Measurements from ENCODE around the gene UBE2O.

UBE2O gene

DNA sequence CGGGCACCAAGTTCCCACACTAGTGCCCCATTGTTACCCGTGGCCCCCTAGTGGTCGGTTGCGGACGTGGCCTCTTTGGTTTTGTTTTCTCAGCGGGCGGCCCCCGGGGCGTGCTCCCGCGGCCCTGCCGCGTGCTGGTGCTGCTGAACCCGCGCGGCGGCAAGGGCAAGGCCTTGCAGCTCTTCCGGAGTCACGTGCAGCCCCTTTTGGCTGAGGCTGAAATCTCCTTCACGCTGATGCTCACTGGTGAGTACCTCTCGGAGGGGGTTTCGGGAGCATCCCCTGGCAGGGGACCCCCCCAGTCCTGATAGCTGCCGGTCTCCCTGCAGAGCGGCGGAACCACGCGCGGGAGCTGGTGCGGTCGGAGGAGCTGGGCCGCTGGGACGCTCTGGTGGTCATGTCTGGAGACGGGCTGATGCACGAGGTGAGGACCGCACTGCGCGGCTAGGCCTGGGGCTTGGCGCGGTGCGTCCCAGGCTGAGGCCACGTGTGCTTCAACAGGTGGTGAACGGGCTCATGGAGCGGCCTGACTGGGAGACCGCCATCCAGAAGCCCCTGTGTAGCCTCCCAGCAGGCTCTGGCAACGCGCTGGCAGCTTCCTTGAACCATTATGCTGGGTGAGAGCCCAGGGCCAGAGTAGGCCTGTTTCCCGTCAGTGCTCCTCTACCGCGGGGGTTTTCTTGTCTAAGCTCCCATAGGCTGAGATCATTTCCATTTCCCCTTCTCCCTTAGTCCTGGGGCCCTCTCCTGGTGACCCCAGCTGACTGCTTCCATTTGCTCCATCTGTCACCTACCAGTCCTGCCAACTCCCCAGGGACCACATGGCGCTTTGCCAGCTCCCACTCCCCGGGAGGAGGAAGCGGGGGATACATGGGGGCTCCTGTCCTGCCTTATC, 66.8 kb downstream of the UBE2O start:
- no peak for DNase-seq

DNA sequence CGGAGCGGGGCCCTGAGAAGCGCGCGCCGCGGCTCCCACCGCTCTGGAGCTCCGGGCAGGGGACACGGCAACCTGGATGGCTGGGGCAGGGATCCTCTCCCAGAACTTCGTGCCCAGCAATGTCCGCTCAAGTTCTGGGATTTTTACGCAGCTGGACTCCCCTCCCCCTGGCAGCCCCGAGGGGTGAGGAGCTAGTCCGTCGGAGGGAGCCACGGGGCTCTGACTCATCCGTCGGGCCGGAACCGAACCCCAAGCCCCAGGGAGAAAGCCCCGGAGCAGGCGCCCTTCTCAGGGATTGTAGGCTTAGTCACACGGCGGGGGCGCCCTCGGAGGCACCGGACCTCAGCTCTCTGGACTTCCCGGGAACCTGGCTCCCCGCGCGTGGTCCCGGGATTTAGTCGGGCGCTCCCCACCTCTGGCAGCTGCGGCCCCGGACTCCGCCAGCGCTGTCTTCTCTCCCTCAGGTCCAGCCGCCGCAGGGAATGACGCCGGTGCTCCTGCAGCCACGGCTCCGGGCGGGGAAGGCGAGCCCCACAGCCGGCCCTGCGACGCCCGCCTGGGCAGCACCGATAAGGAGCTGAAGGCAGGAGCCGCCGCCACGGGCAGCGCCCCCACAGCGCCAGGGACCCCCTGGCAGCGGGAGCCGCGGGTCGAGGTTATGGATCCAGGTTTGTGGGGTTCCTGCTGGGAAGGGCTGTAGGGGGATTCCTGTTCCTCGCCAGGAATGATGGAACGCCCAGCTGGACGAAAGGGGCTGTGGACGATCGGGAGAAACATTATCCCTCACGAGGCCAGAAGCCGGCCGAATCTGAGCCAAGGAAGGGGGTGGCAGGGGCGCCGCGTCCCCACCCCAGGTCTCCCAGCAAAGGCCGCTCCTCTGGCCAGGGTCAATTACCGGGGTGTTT, 67.7 kb downstream of the UBE2O start:
- DNase-seq: no peak

DNA sequence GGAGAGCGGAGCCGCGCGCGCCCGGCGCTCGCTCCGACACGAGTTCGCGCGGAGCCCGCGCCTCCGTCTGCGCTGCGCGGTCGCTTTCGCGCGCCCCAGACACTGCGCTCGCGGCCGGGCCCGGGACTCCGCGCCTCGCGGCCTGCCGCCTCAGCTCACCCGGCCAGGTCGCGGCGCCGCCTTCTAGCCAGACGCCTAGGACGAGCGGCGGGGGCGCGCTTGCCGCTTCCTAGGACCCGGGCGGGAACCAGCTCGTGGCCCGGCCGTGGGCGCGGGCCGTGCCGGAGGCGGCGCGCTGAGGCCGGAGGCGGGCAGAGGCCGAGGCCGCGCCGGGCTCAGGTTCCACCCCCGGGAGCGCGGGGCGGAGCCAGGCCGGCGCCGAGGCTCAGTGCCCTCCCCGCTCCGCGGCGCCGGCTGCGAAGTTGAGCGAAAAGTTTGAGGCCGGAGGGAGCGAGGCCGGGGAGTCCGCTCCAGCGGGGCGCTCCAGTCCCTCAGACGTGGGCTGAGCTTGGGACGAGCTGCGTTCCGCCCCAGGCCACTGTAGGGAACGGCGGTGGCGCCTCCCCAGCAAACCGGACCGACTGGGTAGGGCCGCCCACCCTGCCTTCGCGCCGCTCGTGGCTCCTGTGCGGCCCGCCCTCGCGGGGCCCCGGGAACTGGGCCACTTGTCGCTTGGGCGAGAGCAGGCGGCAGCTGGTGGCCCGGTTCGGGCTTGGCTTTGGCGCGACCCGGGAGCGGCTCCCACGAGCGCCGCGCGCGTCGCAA, 68.5 kb downstream of the UBE2O start, which contains the start of gene SPHK1:
Gene SPHK1, plus strand, starts transcription at position 388 of the 765 bp plus-strand sequence. CDS start 1,036 bp downstream, outside the sequence.
- DNase-seq: no peak

- DNase-seq: no peak
These were observed 69.3 kb downstream of the UBE2O start for GRCh38 chr17:76383546-76384221.

DNA sequence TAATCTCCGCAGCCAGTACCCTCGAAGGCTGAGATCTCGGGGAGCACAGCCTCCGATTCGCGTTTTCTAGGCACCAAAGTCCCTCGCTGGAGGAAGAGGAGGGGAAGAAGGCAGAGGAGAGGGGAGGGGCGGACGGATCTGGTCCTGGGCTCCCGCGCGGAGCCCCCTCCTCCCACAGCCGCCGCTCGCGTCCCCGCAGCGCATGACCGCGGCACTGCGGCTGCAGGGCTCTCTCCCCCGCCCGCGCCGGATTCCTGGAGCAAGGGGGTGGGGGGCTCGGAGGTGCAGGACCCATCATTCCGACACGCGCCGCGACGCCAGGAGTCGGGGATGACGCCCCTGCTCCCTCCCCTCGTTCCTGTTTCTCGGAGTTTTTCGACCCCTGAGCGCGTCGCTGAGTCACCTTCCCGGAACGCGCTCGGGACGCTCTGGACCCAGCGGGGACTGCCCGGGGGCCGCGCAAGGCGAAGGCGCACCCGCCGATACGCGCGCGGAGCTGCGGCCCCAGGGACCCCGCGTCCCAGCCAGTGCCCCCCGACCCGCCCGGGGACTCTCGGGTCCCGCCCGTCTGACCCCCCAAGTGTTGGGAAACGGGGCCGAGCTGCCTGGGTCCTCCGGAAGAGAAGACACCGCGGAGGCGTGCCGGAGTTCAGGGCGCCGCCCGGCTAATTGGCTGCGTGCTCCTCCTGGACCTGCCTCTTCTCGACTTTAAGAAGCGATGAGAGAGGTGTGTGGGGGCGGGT, 70.0 kb downstream of the UBE2O start:
- no peak for DNase-seq

DNA sequence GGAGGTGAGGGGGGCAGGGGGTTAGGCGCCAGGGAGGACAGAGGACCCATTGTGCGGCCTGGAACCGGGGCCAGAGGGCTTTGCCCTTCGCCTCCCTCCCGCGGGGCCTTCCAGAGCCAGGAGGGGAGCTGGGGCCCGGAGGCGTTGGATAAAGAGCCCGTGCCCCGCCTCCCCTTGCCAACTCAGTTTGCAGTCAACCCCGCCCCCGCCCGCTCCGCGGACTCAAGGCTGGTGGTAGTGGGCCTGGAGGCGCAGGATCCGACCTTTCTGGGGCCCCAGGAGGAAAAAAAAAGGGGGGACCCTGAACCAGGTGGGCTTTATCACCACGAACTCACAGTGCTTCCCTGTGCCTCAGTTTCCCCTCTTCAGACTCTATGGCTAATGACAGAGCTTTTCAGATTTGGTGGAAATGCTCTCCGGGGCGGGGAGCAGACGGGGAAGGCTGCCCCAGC, 70.6 kb downstream of the UBE2O start:
- no peak for DNase-seq

DNA sequence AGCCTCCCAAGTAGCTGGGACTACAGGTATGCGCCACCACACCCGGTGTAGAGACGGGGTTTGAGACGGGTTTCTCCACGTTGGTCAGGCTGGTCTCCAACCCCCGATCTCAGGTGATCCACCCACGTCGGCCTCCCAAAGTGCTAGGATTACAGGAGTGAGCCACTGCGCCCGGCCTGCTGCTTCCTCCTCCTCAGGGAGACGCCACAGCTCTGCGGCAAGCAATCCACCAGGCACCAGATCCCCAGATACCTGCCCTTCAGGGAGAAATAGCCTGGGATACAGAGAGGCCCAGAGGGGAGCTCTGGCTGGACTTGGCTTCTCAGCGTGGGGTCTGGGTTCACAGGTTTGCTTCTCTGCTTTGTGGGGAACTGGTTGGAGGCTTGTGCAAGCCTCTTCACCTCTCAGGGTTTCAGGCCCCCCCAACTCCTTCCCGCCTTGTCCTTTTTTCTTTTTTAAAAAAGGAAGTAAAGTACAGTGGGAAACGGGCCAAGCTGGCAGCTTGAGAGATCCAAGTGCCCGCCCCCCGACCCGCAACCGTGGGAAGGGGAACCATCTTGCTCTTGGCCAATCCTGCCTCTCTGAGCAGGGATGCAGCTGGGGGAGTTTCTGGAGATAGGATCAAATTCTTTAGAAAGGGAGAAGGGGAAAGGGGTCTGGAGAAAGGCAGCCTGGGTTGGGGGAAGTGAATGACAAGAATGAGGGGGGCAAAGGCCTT, 71.2 kb downstream of the UBE2O start:
- no peak for DNase-seq

- DNase-seq: no peak
These were observed 73.1 kb downstream of the UBE2O start for GRCh38 chr17:76379646-76380376.

DNA sequence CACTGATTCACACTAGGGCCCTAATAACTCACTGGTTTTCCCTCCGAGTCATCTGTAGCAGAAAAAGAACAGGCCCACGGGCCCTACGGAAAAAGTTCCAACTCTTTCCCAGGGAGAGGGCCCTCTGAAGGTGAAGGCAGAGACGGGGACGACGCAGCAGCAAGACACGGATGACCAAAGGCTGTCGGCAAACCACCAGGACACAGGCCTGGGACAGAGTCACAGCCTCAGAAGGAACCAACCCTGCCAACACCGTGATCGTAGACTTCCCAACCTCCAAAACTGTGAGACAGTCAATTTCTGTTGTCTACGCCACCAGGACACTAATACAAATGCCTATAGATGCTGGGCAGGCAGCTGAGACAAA, 73.7 kb downstream of the UBE2O start:
- no peak for DNase-seq

GRCh38 chr17:76378548-76379274, 74.2 kb downstream of the UBE2O start:
- DNase-seq: no peak

- DNase-seq: no peak
These were observed 76.4 kb downstream of the UBE2O start for GRCh38 chr17:76376318-76377133.

DNA sequence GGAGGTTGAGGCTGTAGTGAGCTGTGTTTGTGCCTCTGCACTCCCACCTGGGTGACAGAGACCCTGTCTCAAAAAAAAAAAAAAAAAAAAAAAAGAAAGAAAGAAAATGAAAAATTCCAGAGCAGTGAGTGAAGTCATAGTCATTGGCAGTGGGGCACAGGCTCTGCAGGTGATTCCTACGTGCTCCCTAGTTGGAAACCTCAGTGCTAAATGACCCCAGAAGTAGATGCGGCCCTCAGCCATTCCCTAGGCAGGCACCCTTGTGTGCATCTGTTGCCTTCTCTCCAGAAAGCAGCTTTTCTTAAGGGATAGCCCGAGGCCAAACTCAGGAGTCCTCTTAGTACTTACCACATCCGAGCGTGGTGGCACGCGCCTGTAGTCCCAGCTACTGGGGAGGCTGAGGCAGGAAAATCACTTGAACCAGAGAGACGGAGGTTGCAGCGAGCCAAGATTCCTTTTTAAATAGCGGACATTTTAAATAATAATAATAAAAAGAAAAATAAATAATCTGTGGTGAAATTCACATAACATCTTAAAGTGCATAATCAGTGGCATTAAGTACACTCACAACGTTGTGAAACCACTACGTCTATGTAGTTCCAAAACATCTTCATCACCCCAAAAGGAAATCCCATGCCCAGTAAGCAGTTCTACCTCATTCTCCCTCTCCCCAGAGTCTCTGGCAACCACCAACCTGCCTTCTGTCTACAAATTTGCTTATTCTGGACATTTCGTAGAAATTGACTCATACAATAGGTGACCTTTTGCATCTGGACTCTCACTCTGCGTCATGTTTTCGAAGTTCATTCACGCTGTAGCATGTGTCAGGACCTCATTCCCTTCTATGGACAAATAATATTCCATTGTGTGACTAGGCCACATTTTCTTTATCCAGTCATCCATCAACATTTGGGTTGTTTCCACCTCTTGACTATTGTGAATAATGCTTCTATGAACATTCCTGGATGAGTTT, 81.0 kb downstream of the UBE2O start:
- DNase-seq: no peak

GRCh38 chr17:76370261-76370993, 82.5 kb downstream of the UBE2O start:
- DNase-seq: no peak

GRCh38 chr17:76369804-76370203, 83.1 kb downstream of the UBE2O start:
- peak; percentile 28 for DNase-seq

GRCh38 chr17:76369379-76369778, 83.6 kb downstream of the UBE2O start:
- no peak for DNase-seq

DNA sequence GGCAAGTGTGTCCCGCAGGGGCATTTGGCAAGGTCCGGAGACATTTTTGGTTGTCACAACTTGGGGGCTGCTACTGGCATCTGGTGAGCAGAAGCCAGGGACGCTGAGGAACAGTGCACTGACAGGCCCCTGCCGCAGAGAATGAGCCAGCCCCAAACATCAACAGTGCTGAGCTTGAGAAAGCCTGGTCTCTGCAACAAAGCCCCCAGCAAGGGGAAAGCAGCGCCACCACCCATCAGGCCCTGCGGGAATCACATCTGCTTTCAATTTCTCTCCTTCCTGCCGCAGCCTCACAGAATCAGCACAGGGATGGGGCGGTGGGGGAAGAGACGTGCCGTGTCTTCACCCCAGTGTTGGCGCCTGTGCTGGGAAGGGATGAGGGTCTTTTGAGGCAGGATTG, 84.4 kb downstream of the UBE2O start:
- no peak for DNase-seq

DNA sequence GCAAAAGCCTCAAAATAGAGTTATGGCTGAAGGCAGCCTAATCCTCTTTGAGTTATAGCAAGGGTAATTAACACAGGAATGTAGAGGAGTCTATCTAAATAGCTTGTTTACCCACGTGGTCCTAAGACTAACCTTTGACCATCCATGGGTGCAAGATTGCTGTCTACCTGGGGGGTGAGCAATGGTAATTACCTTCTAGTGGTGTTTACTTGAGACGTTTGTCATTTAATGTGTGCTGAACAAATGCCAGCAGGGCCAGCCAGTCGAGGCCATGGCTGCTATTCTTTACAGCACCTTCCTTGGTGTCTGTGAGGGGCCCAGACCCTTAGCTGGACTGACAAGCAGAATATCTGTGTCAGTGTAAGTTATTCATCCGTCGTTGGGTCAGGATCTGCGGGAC, 85.3 kb downstream of the UBE2O start:
- DNase-seq: no peak

Data from NCI-H2227 treated with DMSO at 0.1 percent for 48 hours (cell line).